22Rv1 (cell line): Measurements from ENCODE around the gene SMC3.

Experiments used
- ZFX ChIP-seq: fragments of 450-650 bp; IDR thresholded peaks from 2 replicates; pipeline ENCODE4 v1.6.1; 2017; ENCODE audit warnings: antibody characterized with exemption, borderline replicate concordance
- TF ChIP-seq, protein P1 (sequence below): fragments of 450-650 bp; IDR thresholded peaks from 2 replicates; pipeline ENCODE4 v1.5.1; 2017; ENCODE audit warnings: mild to moderate bottlenecking

DNA sequence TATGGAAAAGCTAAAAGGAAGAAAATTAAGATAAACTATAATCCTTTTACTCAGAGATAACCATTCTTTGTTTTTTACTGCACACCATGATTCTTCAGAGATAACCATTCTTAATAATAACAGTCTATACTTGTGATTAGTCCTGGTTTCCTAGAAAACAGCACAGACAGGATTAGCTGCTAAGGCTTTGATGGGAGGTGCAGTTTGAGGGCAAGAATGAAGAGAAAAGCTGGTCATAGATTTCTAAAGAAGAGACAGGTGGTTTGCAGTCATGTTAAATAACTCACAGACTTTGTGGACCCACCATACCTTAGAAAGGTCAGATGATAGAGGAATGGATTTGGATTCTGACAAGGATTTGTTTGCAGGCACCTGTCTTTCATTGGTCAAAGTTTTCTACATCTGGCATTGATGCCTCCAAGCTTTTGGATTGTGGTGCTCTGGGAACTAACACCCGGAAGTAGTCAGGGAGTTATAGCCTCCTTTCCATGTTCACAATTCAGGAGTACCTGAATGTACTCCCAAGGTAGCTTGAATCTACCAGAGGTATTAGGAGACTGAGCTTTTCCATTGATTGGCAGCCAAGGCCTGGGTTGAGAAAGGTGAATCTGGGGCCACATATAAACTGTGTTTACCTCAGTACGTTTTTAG lies 3.7 kb downstream of the SMC3 start:
- TF ChIP-seq, protein P1, sequence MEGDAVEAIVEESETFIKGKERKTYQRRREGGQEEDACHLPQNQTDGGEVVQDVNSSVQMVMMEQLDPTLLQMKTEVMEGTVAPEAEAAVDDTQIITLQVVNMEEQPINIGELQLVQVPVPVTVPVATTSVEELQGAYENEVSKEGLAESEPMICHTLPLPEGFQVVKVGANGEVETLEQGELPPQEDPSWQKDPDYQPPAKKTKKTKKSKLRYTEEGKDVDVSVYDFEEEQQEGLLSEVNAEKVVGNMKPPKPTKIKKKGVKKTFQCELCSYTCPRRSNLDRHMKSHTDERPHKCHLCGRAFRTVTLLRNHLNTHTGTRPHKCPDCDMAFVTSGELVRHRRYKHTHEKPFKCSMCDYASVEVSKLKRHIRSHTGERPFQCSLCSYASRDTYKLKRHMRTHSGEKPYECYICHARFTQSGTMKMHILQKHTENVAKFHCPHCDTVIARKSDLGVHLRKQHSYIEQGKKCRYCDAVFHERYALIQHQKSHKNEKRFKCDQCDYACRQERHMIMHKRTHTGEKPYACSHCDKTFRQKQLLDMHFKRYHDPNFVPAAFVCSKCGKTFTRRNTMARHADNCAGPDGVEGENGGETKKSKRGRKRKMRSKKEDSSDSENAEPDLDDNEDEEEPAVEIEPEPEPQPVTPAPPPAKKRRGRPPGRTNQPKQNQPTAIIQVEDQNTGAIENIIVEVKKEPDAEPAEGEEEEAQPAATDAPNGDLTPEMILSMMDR, result no peak
- no peak for TF ChIP-seq ZFX
